HTR-8/SVneo (cell line): ENCODE measurements around the gene FOXS1.

Experiments
- DNase-seq: peaks from one replicate; pipeline ENCODE4 v3.0.0; 2011; ENCODE audit warnings: low spot score, mixed read lengths; ENCODE audit not compliant: insufficient read length
- FAIRE-seq: peaks from 2 replicates; lab custom pipeline; 2011; peaks lifted over from hg19 to GRCh38; lab: Jason Lieb, UNC

FOXS1 gene

GRCh38 chr20:31861385-31862156 is 16.2 kb upstream of the FOXS1 start:
- FAIRE-seq (peak; percentile 76), DNase-seq (peak; percentile 79)

- FAIRE-seq (no peak), DNase-seq (no peak)
Measured at GRCh38 chr20:31861135-31861384, 15.7 kb upstream of the FOXS1 start.

GRCh38 chr20:31860390-31861134 is 15.2 kb upstream of the FOXS1 start:
- FAIRE-seq (peak; percentile 4), DNase-seq (no peak)

- DNase-seq (no peak), FAIRE-seq (no peak)
Measured at GRCh38 chr20:31859998-31860380, 14.6 kb upstream of the FOXS1 start.

- no peak for FAIRE-seq
- no peak for DNase-seq
Measured at GRCh38 chr20:31859266-31859997, 14.0 kb upstream of the FOXS1 start.

GRCh38 chr20:31858760-31859083 is 13.3 kb upstream of the FOXS1 start:
- DNase-seq (no peak), FAIRE-seq (no peak)

GRCh38 chr20:31857861-31858759 is 12.7 kb upstream of the FOXS1 start:
- DNase-seq (no peak), FAIRE-seq (no peak)

- DNase-seq: no peak
- no peak for FAIRE-seq
Measured at GRCh38 chr20:31856516-31856915, 11.1 kb upstream of the FOXS1 start.

- FAIRE-seq (no peak), DNase-seq (no peak)
Measured at GRCh38 chr20:31853481-31853880, 8.1 kb upstream of the FOXS1 start.

- FAIRE-seq (no peak), DNase-seq (no peak)
Measured at GRCh38 chr20:31851240-31851955, 6.0 kb upstream of the FOXS1 start.

- FAIRE-seq (no peak), DNase-seq (no peak)
Measured at GRCh38 chr20:31849306-31849930, 4.0 kb upstream of the FOXS1 start.

- DNase-seq (no peak), FAIRE-seq (no peak)
Measured at GRCh38 chr20:31848088-31848999, 2.9 kb upstream of the FOXS1 start.

GRCh38 chr20:31846793-31847138 is 1.4 kb upstream of the FOXS1 start:
- FAIRE-seq (no peak), DNase-seq (no peak)

- no peak for DNase-seq
- FAIRE-seq: no peak
Measured at GRCh38 chr20:31844737-31845299, 586 bp downstream of the FOXS1 start.

- FAIRE-seq (no peak), DNase-seq (no peak)
Measured at GRCh38 chr20:31843881-31844280, 1.5 kb downstream of the FOXS1 start.

- FAIRE-seq: no peak
Measured at GRCh38 chr20:31843288-31843687, 2.1 kb downstream of the FOXS1 start.

GRCh38 chr20:31842471-31843157 is 2.8 kb downstream of the FOXS1 start:
- DNase-seq (peak; percentile 50), FAIRE-seq (no peak)

More at GRCh38 chr20:31843288-31843687, 2.1 kb downstream of the FOXS1 start:
- DNase-seq: no peak
